HG02973 (cell line): ENCODE data around the gene SPDYC.

Experiments used
- ATAC-seq: cut with Tn5 transposase; IDR thresholded peaks from one replicate; pipeline ENCODE4 v1.9.1; 2021; ENCODE audit warnings: moderate library complexity; ENCODE audit not compliant: unreplicated experiment

The SPDYC gene

DNA sequence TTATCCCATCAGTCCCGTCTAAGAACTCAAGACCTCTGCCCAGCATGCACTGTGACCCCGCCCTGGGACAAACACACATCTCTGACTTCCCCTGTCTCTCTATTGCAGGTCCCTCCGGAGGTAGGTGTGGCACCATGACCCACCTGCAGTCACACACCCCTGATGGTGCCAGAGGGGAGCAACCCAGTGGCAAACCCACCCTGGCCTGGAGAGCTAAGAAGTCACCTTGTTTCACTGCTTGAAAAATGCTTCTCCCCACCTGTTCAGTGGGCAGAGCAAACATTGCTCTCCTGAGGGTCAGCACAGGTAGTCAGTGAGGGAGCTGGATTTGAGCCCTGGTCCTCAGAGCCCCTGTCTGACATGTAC is 35.6 kb downstream of the SPDYC start:
- no peak for ATAC-seq

DNA sequence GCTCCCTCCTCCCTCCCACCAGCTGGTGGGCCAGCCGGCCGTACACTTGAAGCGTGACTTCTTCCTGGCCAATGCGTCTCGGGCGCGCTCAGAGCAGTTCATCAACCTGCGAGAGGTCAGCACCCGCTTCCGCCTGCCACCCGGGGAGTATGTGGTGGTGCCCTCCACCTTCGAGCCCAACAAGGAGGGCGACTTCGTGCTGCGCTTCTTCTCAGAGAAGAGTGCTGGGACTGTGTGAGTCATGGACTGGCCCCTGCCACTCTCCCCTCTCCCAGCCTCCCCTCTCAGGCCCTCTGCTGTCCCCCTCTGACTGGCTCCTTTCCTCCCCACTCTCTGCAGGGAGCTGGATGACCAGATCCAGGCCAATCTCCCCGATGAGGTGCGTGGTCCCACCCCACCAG is 36.4 kb downstream of the SPDYC start:
- no peak for ATAC-seq

DNA sequence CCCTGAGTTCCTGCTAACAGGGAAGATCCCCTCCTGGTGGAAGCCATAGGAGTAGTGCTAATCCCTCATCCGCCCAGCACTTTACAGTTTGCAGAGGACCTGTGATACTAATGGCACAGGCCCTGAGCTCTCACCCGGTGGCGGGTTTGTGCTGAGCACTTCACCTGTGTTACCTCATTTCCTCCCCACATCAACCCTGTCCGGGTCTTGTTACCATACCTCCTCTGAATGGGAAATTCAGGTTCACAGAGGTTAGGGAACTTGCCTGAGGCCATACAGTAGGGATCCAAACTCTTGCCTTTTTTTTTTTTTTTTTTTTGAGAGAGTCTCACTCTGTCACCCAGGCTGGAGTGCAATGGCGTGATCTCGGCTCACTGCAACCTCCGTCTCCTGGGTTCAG is 36.9 kb downstream of the SPDYC start:
- no peak for ATAC-seq

DNA sequence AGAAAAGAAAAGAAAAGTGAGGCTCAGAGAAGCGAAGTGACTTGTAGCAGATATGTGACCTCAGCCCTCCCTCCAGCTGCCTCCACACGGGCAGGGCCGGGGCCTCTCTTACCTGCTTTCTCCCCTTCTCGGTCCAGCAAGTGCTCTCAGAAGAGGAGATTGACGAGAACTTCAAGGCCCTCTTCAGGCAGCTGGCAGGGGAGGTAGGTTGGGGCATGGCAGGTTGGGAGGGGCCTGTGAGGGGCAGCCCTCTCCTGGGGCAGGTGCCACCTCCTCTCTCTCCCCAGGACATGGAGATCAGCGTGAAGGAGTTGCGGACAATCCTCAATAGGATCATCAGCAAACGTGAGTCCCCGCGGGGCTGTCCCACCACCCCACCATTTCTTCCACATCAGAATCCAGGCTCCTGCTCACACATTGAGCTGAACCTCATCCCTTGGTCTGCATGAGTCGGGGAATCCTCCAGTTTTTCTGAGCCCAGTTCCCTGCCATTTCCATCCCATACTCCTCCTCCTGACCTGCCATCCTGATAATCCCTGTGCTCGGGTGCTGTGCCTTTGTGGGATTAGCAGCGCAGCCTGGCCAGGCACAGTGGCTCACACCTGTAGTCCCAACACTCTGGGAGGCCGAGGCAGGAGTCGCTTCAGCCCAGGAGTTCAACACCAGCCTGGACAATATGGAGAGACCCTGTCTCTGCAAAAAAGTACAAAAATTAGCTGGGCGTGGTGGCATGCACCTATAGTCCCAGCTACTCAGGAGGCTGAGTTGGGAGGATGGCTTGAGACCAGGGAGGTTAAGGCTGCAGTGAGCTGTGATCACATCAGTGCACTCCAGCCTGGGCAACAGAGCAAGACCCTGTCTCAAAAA is 38.1 kb downstream of the SPDYC start:
- no peak for ATAC-seq

DNA sequence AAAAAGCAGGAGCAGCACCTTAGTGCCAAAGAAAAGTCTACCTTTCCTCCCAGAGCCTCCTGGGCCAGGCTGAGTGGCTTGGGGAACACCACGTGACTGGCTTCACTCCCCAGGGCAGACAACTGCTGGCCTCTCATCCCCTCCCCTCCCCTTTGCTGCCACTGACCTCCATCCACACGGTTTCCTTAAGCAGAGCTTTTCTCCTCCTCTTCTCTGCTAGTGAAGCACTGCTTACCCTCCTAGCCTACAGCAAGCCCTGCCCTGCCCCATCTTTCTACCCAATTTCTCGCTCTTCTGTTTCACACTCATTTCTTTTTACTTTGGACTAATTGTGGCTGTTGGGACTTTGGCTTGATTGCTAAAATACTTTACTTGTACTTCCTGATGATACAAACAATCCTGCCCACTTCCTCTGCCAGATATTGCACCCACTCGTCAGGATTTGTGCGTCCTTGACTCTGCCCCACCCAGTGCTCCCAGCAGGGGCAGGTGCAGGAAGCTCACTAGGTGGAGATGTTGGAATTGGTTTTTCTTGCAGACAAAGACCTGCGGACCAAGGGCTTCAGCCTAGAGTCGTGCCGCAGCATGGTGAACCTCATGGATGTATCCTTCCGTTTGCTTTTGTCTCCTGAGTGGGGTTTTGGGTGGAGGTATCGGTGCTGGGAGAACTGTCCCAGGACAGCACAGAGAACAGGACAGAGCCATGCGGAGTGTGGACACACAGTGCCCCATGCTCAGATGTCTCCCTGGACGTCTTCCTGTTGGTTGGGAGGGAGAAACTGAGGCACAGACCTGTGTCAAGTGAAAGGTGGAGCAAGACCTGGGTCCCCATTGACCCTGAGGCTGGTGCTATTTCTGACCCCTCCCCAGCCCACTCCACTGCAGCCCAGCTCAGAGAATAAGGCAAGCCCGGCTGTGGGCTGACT is 39.0 kb downstream of the SPDYC start:
- no peak for ATAC-seq

DNA sequence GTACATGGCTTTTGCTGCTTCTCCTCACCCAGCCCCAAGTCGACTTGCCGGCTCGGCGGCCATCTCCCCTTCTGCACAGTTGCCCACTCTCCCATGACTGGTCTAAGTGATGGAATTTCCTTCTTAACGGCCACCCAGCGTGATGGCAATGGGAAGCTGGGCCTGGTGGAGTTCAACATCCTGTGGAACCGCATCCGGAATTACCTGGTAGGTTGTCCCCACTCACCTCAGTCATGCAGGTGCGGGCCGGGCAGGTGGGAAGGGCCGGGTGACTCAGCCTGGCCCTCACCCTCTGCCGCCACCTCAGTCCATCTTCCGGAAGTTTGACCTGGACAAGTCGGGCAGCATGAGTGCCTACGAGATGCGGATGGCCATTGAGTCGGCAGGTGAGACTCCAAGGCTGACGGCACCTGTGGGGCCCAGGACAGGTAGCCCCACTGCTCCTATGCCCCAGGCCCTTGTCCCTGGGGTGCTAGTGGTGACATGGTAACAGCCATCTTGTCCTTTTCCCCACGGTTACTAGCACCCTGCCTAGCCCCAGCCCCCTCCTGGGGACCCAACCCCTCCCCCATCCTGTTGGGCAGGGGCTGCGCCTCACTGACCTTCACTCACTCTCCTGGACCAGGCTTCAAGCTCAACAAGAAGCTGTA is 39.8 kb downstream of the SPDYC start:
- no peak for ATAC-seq

DNA sequence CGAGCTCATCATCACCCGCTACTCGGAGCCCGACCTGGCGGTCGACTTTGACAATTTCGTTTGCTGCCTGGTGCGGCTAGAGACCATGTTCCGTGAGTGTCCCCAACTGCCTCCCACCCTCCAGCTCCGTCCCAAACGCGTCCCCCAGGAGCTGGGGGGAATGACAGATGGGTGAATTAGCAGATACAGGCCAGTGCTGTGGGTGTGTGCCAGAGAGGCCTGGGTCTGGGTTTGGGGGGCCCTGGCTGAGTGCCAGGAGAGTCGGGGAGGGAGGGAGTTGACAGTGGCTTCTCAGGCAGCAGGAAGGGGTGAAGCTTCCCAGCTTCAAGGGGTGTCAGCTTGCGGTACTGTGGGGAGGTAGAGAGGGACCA is 40.3 kb downstream of the SPDYC start:
- ATAC-seq: no peak

DNA sequence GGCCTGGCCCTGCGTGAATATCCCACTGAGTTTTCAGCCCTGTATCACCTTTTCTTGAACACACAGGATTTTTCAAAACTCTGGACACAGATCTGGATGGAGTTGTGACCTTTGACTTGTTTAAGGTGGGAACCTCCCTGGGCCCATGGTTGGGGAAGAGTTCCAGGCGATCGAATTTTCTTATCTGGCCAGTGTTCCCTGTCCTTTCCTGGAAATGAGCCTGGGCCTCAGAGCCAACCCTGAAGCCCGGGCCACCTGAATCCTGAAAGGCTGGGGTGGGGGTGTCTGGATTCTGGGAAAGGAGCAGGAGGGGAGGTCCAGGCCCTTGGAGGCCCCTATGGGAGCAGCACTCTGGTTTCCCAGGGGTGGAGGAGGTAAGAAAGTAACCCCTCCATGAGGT is 40.7 kb downstream of the SPDYC start:
- ATAC-seq: no peak

DNA sequence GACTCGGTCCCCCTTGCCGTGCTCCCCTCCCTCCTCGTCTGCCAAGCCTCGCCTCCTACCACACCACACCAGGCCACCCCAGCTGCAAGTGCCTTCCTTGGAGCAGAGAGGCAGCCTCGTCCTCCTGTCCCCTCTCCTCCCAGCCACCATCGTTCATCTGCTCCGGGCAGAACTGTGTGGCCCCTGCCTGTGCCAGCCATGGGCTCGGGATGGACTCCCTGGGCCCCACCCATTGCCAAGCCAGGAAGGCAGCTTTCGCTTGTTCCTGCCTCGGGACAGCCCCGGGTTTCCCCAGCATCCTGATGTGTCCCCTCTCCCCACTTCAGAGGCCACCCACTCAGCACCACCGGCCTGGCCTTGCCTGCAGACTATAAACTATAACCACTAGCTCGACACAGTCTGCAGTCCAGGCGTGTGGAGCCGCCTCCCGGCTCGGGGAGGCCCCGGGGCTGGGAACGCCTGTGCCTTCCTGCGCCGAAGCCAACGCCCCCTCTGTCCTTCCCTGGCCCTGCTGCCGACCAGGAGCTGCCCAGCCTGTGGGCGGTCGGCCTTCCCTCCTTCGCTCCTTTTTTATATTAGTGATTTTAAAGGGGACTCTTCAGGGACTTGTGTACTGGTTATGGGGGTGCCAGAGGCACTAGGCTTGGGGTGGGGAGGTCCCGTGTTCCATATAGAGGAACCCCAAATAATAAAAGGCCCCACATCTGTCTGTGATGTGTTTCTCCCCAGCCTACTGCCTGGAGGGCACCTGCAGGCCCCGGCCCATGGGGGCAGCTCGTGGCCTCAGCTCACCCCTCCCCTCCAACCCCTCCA is 41.5 kb downstream of the SPDYC start:
- no peak for ATAC-seq

DNA sequence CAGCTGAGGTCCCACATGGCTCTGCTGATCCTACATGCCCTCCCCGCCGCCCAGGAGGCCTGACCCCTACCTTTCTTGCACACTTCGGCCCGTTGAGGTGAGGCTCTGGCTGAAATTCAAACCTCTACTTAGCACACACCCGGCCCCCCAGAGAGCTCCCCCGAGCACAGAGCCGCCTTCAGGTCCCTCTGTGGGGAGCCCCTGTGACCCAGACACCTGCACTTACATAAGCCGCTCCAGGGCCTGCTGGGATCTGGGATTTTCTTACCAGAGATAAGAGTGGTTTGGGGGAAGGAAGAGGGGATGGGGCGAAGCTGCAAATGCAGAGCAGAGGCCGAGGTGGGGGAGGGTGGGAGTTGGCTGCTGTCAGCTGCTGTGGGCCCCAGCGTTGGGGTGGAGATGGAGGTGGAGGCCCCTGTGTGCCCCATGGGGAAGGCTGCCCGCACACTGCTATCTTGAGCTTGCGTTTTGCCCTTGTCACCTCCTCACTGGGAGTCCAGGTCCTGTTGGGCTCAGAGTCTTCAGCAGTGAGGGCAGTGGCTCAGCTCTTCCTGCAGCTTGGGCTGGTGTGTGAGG is 42.3 kb downstream of the SPDYC start:
- ATAC-seq: no peak

DNA sequence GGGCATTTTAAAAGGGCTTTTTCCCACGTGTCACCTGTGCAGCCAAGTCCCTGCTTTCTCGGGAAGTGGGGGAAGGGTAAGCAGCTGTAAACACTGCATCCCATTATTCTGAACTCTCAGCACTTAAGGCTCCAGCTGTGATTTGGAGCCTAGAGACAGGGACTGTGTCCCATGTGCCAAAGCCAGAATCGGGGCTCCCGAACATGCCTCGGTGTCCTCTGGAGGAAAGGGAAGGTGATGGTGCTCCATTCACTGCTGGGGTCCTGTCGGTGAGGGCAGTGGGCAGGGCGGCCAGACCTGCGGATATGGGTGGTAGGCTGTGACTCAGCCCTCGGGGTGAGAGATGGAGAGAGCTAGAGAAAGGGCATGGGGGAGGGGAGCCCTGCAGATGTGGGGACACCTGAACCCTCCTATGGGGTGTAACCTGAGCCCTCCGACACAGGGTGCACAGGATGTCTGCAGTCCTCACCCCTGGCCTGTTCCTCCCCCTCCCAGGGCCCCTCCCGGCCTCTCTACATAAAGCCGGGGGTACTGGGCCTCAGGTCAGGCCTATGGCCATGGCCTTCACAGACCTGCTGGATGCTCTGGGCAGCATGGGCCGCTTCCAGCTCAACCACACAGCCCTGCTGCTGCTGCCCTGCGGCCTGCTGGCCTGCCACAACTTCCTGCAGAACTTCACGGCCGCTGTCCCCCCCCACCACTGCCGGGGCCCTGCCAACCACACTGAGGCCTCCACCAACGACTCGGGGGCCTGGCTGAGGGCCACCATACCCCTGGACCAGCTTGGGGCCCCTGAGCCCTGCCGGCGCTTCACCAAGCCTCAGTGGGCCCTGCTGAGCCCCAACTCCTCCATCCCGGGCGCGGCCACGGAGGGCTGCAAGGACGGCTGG is 43.5 kb downstream of the SPDYC start:
- ATAC-seq: no peak

DNA sequence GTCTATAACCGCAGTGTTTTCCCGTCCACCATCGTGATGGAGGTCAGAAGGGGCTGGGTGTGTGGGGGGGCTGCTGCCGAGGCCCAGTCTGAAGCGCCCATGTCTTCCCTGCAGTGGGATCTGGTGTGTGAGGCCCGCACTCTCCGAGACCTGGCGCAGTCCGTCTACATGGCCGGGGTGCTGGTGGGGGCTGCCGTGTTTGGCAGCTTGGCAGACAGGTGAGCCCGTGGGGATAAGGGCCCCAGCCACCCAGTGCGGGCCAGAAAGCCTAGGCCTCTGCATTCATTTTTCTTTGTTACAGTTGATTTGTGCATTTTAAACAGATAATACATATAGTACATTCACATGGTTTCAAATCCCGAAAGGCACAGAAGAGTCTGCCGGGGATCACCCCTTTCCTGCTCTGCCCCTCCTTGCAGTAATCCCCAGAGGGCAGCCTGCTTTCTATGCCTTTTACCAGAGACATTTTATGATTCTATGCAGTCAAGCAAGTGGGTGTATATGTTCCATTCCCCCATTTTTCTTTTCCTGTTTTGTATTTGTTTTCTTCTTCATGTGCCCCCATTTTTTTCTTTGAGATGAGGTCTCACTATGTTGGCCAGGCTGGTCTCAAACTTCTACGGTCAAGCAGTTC is 44.3 kb downstream of the SPDYC start:
- ATAC-seq: no peak

DNA sequence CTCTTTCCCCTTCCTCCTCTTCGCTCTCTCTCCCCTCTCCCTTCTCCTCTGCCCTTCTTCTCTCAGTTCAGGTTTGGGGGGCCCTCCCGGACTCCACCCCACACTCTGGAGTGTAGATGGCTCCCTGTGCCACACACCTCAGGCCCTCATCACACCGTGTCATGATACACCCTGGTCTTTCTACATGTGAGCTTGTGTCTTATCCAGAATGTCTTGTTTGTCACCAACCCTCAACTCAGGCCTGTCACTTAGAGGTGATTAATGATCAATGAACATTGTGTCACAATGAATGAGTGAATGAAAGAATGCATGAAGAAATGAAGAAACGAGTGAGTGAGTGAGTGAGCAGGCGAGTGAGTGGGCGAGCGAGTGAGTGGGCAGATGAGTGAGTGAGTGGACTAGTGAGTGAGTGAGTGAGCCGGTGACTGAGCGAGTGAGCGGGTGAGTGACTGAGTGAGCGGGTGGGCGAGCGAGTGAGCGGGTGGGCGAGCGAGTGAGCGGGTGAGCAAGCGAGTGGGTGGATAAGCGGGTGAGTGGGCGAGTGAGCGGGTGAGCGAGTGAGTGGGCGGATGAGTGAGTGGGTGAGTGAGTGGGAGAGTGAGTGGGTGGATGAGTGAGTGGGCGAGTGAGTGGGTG is 45.5 kb downstream of the SPDYC start:
- no peak for ATAC-seq

DNA sequence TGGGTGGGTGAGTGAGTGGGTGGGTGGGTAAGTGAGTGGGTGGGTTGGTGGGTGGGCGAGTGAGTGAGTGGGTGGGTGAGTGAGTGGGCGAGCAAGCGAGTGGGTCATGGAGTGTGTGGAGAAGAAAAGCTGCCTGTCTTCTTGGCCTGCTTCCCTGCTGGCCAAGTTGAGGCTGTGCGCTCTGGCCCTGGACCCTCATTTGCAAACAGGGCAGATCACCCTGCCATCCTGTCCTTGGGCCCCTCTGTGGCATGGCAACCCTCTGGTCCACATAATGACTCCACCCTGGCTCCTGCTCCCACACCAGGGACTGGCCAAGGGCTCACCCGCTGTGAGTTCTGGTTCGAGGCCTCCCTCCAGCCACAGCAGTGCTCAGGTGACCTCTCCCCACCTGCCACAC is 46.8 kb downstream of the SPDYC start:
- no peak for ATAC-seq

DNA sequence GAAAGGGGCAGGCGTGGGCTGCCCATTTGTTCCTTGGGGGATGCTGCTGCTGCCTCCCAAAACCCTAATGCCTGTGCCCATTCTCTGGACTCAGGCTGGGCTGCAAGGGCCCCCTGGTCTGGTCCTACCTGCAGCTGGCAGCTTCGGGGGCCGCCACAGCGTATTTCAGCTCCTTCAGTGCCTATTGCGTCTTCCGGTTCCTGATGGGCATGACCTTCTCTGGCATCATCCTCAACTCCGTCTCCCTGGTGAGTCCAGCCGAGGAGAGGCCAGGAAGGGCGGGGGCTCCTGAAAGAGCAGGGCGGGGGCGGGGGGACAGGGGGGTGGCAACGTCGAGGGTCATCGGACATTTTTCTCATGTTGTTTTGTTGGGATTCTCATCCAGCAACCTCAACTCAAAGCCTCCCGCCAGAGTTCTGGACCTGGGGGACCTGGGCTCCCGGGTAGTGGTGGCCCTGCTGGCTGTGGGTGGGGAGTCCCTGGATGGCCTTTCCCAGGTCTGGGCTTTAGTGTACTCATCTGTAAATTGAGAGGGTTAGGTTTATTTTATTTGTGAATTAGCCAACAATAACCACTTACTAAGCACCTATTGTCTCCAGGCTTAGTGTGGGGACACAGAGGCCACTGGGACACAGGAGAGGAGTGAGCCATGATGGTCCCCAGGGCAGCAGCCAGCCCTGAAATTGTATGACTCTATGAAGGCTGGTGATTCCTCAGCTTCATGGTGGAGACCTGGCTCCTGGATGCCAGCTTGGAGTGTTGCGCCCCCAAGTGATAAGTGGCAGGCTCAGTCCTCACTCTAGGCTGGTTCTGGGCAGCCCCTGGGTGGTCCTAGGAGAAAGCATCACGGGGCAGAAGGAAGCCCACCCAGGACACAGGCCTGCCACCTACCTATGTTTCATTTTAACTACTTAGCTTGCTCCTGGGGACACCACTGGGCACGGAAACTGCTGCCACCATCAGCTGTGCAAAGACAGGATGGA is 47.7 kb downstream of the SPDYC start:
- no peak for ATAC-seq

DNA sequence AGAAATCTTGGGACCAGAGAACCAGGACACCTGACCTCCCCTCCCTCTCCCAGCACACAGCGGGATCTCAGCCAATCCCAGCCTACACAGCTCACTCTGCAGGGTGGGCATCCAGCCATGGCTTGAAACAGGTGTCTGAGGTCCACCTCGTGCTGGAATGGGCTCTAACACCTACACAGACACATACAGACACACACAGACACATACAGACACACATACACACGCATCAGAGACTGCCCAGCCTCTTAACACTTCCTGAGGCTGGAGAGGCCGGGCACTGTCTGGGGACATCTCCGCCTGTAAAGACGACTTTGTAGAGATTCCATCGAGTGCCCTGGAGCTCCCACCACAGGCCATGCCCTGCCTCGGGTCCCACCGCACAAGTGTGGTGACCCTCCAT is 48.4 kb downstream of the SPDYC start:
- no peak for ATAC-seq

DNA sequence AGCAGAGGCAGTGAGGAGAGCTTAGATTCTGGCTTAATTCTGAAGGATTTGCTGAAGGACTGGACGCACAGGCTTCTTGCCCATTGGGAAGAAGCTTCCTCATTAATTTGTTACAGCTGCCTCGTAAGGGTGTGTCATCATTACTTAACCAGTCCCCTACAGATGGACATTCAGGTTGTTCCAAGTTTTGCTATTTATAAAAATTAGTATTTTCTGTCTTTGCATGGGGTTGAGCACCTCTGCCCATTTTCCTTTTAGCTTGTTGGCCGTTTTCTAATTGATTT is 49.8 kb downstream of the SPDYC start:
- no peak for ATAC-seq

DNA sequence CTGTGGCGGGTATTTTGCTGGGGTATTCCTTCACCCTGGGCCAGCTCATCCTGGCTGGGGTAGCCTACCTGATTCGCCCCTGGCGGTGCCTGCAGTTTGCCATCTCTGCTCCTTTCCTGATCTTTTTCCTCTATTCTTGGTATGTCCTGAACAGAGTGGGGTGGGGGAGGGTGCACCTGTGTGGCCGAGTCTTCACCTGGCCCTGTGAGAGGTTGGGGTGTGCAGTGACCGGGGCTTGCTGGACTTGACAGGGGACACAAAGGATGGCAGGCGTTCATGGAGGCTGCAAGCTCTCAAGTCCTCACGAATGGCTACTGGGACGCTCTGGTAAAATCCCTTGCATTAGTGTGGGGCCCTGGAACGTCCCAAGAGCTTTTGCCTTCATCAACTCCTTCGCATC is 51.0 kb downstream of the SPDYC start:
- no peak for ATAC-seq
